Measurements from ENCODE around the gene PPP1R13L.

PPP1R13L gene

GRCh38 chr19:45362291-45362690 is 42.6 kb downstream of the PPP1R13L start:
- no peak for DNase-seq

GRCh38 chr19:45361608-45362007 is 43.3 kb downstream of the PPP1R13L start:
- DNase-seq: no peak

GRCh38 chr19:45358213-45358792 is 46.6 kb downstream of the PPP1R13L start:
- DNase-seq: no peak

- no peak for DNase-seq
Observed at GRCh38 chr19:45357445-45357783, 47.5 kb downstream of the PPP1R13L start.

- no peak for DNase-seq
Observed at GRCh38 chr19:45356760-45357444, 48.0 kb downstream of the PPP1R13L start.

- no peak for DNase-seq
Observed at GRCh38 chr19:45355910-45356309, 49.0 kb downstream of the PPP1R13L start.

DNA sequence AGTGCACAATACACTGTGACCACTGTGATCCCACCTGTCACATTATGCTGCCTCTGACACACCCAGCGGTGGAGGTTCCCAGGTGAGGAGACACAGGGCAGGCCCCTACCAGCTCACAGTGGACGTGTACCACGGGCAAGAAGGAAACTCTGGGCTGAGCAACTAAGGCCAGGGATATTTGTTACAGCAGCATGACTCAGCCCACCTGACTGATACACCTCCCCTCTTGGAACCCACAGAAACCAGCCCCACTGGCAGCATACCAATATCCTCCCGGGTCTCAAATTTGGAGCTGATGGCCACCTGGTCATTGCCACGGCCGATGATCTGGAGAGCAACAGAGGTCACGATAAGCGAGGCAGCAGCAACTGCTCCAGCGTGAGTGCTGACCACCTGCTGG is 49.5 kb downstream of the PPP1R13L start:
- DNase-seq: no peak

DNA sequence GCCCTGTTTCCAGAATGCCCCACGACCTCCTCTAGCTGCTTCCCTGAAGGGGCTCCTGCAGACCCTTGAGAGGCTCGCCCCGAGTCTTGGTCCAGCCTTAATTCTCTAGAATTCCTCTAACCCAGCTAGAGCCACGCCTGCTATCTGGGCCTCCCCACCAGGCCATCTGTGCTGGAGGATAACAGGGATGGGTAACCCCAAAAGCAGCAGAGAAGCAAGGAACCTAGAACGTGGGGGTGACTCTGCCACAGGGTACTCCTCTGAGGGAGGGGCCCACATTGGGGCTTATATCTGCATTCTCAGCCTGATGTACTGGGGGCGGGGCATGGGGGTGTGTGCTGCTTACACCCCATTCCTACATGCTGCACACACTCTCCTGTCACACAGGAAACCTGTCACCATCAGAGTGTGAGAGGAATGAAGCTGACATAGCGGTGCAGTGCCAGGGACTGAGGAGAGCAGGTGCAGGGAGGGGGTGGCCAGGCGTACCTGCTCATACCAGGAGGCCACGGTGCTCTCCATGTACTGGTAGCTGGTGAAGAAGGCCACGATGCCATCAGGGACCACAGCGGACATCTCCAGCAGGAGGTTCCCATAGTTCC is 50.5 kb downstream of the PPP1R13L start:
- DNase-seq: no peak

- DNase-seq: no peak
Observed at GRCh38 chr19:45352914-45353796, 51.7 kb downstream of the PPP1R13L start.

- DNase-seq: no peak
Observed at GRCh38 chr19:45352471-45352870, 52.4 kb downstream of the PPP1R13L start.

- no peak for DNase-seq
Observed at GRCh38 chr19:45352062-45352461, 52.8 kb downstream of the PPP1R13L start.

DNA sequence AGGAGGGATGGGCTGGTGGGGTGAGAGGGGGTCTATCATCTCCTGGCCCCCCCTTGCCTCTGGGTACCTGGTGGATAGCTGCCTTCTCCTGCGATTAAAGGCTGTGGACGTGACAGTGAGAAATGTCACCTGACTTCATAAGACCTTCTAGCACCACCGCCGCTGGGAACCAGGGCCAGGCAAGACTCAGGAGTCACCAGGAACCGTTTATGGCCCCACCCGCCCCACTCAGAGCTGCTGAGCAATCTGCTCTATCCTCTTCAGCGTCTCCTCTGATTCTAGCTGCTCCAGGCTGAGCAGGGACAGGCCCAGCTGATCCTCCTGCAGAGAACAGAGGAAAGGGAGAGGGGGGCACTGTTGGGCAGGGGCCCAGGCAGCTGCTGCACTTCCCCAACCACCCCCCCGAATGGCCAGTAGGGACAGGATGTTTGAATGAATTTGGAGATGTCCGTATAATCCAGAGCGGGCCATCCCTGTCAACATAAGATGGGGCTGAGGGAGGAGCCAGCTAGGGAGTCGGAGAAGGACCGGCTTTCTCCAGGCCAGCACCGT is 53.4 kb downstream of the PPP1R13L start:
- DNase-seq: no peak

- DNase-seq: no peak
Observed at GRCh38 chr19:45350477-45351058, 54.3 kb downstream of the PPP1R13L start.

GRCh38 chr19:45349430-45349941 is 55.4 kb downstream of the PPP1R13L start:
- DNase-seq: no peak

- no peak for DNase-seq
Observed at GRCh38 chr19:45349126-45349415, 55.8 kb downstream of the PPP1R13L start.

- DNase-seq: no peak
Observed at GRCh38 chr19:45348367-45349125, 56.3 kb downstream of the PPP1R13L start.

- no peak for DNase-seq
Observed at GRCh38 chr19:45347570-45348366, 57.1 kb downstream of the PPP1R13L start.

DNA sequence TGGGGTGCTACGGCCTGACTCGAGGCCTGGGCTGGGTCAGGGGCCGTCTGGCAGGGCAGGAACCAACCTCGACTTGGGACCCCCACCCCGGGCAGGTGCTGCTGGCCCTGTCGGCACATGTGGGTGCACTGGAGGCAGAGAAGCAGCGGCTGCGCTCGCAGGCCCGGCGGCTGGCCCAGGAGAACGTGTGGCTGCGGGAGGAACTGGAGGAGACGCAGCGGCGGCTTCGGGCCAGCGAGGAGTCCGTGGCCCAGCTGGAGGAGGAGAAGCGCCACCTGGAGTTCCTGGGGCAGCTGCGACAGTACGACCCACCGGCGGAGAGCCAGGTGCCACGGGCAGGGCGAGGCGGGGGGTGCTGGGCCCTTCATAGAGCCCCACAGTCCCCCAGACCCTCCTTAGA is 58.4 kb downstream of the PPP1R13L start:
- peak; percentile 60 for DNase-seq

- no peak for DNase-seq
Observed at GRCh38 chr19:45345506-45345860, 59.4 kb downstream of the PPP1R13L start.

- DNase-seq: no peak
Observed at GRCh38 chr19:45344621-45345505, 60.0 kb downstream of the PPP1R13L start.
